H9 (cell line): Measurements from ENCODE around the gene SUV39H1. TPM values are rescaled to one million over a fixed set of nuclear protein-coding genes. Genes with fewer than 3 reads are reported as not detected.

ENCODE experiments used
- DNase-seq: peaks from one replicate; pipeline ENCODE4 v3.0.0-alpha.2; 2017
- H2AFZ ChIP-seq: one replicate; pipeline ENCODE4 v1.6.1; 2013; ENCODE audit warnings: mild to moderate bottlenecking, low read length, control low read depth, moderate library complexity
- H2AK5ac ChIP-seq: 2 replicates; pipeline ENCODE4 v1.6.1; 2013; ENCODE audit warnings: low read length, control low read depth, mixed read lengths; ENCODE audit not compliant: insufficient read length
- H2BK120ac ChIP-seq: one replicate; pipeline ENCODE4 v1.6.1; 2013; ENCODE audit warnings: low read depth, mild to moderate bottlenecking, low read length, control low read depth, inconsistent platforms; ENCODE audit not compliant: poor library complexity, severe bottlenecking
- H2BK12ac ChIP-seq: 2 replicates; pipeline ENCODE4 v1.6.1; 2013; ENCODE audit warnings: low read length, control low read depth, mixed read lengths, low read depth; ENCODE audit not compliant: insufficient read length
- H2BK15ac ChIP-seq: 2 replicates; pipeline ENCODE4 v1.6.1; 2013; ENCODE audit warnings: low read depth, low read length, control low read depth
- H2BK20ac ChIP-seq: one replicate; pipeline ENCODE4 v1.6.1; 2013; ENCODE audit warnings: low read depth, mild to moderate bottlenecking, low read length, control low read depth, inconsistent platforms; ENCODE audit not compliant: poor library complexity, severe bottlenecking
- H2BK5ac ChIP-seq: 2 replicates; pipeline ENCODE4 v1.6.1; 2013; ENCODE audit warnings: low read length, control low read depth, mixed read lengths; ENCODE audit not compliant: insufficient read length
- H3K14ac ChIP-seq: 2 replicates; pipeline ENCODE4 v1.6.1; 2013; ENCODE audit warnings: low read length, control low read depth; ENCODE audit not compliant: insufficient read depth
- H3K18ac ChIP-seq: 2 replicates; pipeline ENCODE4 v1.6.1; 2013; ENCODE audit warnings: low read depth, mild to moderate bottlenecking, mixed read lengths, low read length, control low read depth; ENCODE audit not compliant: insufficient read length
- H3K23ac ChIP-seq: 2 replicates; pipeline ENCODE4 v1.6.1; 2013; ENCODE audit warnings: low read length, control low read depth, mixed read lengths, low read depth; ENCODE audit not compliant: insufficient read length
- H3K23me2 ChIP-seq: 2 replicates; pipeline ENCODE4 v1.6.1; 2013; ENCODE audit warnings: low read depth, mild to moderate bottlenecking, mixed read lengths, low read length, control low read depth; ENCODE audit not compliant: insufficient read length, poor library complexity, severe bottlenecking
- H3K27ac ChIP-seq: 2 replicates; pipeline ENCODE4 v1.5.1; 2013; ENCODE audit warnings: low read length, control low read depth, mixed read lengths, low read depth; ENCODE audit not compliant: insufficient read length
- H3K27me3 ChIP-seq: 2 replicates; pipeline ENCODE4 v1.6.1; 2013; ENCODE audit warnings: low read length, control low read depth, inconsistent platforms; ENCODE audit not compliant: insufficient read depth
- H3K4ac ChIP-seq: 2 replicates; pipeline ENCODE4 v1.6.1; 2013; ENCODE audit warnings: low read depth, mild to moderate bottlenecking, control low read depth, inconsistent platforms, low read length, moderate library complexity
- H3K4me1 ChIP-seq: 2 replicates; pipeline ENCODE4 v1.6.1; 2013; ENCODE audit warnings: low read length, control low read depth, inconsistent platforms; ENCODE audit not compliant: insufficient read depth
- H3K4me2 ChIP-seq: 2 replicates; pipeline ENCODE4 v1.6.1; 2013; ENCODE audit warnings: low read length, control low read depth, mixed read lengths; ENCODE audit not compliant: insufficient read length, insufficient read depth
- H3K56ac ChIP-seq: 2 replicates; pipeline ENCODE4 v1.6.1; 2013; ENCODE audit warnings: low read depth, mild to moderate bottlenecking, mixed read lengths, low read length, control low read depth; ENCODE audit not compliant: insufficient read length
- H3K79me1 ChIP-seq: 2 replicates; pipeline ENCODE4 v1.6.1; 2013; ENCODE audit warnings: low read depth, mild to moderate bottlenecking, moderate library complexity, low read length, control low read depth, inconsistent platforms; ENCODE audit not compliant: insufficient read depth, poor library complexity, severe bottlenecking
- H3K79me2 ChIP-seq: 2 replicates; pipeline ENCODE4 v1.6.1; 2013; ENCODE audit warnings: low read length, control low read depth, inconsistent platforms; ENCODE audit not compliant: insufficient read depth
- H3K9ac ChIP-seq: 2 replicates; pipeline ENCODE4 v1.6.1; 2013; ENCODE audit warnings: low read length, control low read depth, mixed read lengths; ENCODE audit not compliant: insufficient read length; ENCODE audit errors: extremely low read depth
- H3K9me3 ChIP-seq: one replicate; pipeline ENCODE4 v1.6.1; 2013; ENCODE audit warnings: low read depth, low read length, inconsistent platforms; ENCODE audit not compliant: control insufficient read depth
- H3T11ph ChIP-seq: one replicate; pipeline ENCODE4 v1.6.1; 2013; ENCODE audit warnings: mild to moderate bottlenecking, low read length, control low read depth, inconsistent platforms
- H4K20me1 ChIP-seq: one replicate; pipeline ENCODE4 v1.6.1; 2013; ENCODE audit not compliant: control insufficient read depth, insufficient read length, insufficient read depth
- H4K5ac ChIP-seq: 2 replicates; pipeline ENCODE4 v1.6.1; 2013; ENCODE audit warnings: low read depth, mild to moderate bottlenecking, mixed read lengths, low read length, control low read depth; ENCODE audit not compliant: insufficient read length
- H4K8ac ChIP-seq: replicated peaks from 2 replicates; pipeline ENCODE4 v1.6.1; 2013; ENCODE audit warnings: low read length, control low read depth, mixed read lengths, low read depth; ENCODE audit not compliant: insufficient read length
- H4K91ac ChIP-seq: 2 replicates; pipeline ENCODE4 v1.6.1; 2013; ENCODE audit warnings: low read depth, mild to moderate bottlenecking, moderate library complexity, mixed read lengths, low read length, control low read depth; ENCODE audit not compliant: insufficient read length
- H3K27ac Mint-ChIP-seq, 3 experiments: 2 replicates in 2 of 3; 3 replicates in 1 of 3; pipeline ENCODE4 v1.8.0; 2020 to 2021; ENCODE audit warnings: mixed read lengths in 3 of 3, mild to moderate bottlenecking in 1 of 3, moderate library complexity in 1 of 3
- H3K27me3 Mint-ChIP-seq: 2 replicates; pipeline ENCODE4 v1.8.0; 2021; ENCODE audit warnings: low read depth, mild to moderate bottlenecking, moderate library complexity, mixed read lengths
- H3K36me3 Mint-ChIP-seq, 3 experiments: 2 replicates in 2 of 3; 3 replicates in 1 of 3; pipeline ENCODE4 v1.8.0; 2020 to 2021; ENCODE audit warnings: low read depth in 3 of 3, mixed read lengths in 3 of 3; ENCODE audit not compliant: insufficient read depth in 1 of 3
- H3K4me1 Mint-ChIP-seq, 2 experiments: 2 replicates each; pipeline ENCODE4 v1.8.0; 2020; ENCODE audit warnings: mixed read lengths in 2 of 2
- H3K4me3 Mint-ChIP-seq, 2 experiments: 2 replicates in 1 of 2; 3 replicates in 1 of 2; pipeline ENCODE4 v1.8.0; 2020 to 2021; ENCODE audit warnings: mild to moderate bottlenecking in 2 of 2, mixed read lengths in 2 of 2, moderate library complexity in 1 of 2
- H3K9me3 Mint-ChIP-seq, 2 experiments: 2 replicates in 1 of 2; 3 replicates in 1 of 2; pipeline ENCODE4 v1.8.0; 2020; ENCODE audit warnings: mild to moderate bottlenecking in 2 of 2, mixed read lengths in 2 of 2, moderate library complexity in 1 of 2
- WGBS: extraction: QIAGEN DNeasy Blood & Tissue Kit; methylation state at CpG from one replicate; pipeline ENCODE4 v1.1.7; 2013; ENCODE audit warnings: missing lambda C conversion rate, low lambda C conversion rate, mixed read lengths; ENCODE audit not compliant: insufficient read length; ENCODE audit errors: extremely low coverage; 5-methylcytosine and 5-hydroxymethylcytosine counted together
- total RNA-seq: library from RNA; stranded (reverse); gene quantifications from 2 replicates; pipeline ENCODE4 v1.2.1, GENCODE V29; 2021
- TF ChIP-seq, protein P1 (sequence below): fragments of 200-600 bp; sonication (generic); conservative IDR thresholded peaks from 3 replicates; pipeline ENCODE4 v1.8.0; 2021; ENCODE audit warnings: antibody characterized with exemption, mild to moderate bottlenecking

Gene SUV39H1
- total RNA-seq, 1 experiment from 2014 or later, result 16.2 TPM

DNA sequence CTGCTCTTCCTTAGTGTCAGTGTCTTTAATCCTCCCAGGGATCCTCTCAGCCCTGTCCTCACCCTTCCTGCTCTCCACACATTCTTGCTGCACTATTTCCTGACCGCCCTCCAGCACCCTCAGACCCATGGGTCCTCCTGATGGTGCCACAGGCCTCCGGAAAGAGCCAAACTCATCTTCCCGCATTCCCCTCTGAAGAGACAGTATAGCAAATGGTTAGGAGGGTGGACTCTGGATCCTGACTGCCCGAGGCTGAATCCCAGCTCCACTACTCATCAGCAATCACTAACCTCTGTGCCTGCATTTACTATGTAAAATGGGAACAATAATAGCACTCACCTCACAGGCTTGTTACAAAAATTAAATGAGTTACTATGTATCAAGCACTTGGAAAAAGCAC is 6.2 kb downstream of the SUV39H1 start:
- Histone ChIP-seq H3K4ac (no peak overlapping the region), H4K8ac (no peak overlapping the region), H3K79me1 (no peaks in the 10 kb centered on the region), H3K27me3 (no peaks in the 10 kb centered on the region), H2BK15ac (no peak overlapping the region), H3K18ac (no peak overlapping the region), H2BK120ac (no peak overlapping the region), H3K9me3 (peaks cover 50% of the 10 kb centered on the region), H3T11ph (no peak overlapping the region), H2BK5ac (no peak overlapping the region), H4K5ac (no peak overlapping the region), H3K27ac (no peak overlapping the region), H2AFZ (no peak overlapping the region), H3K14ac (no peak overlapping the region), H3K79me2 (no peaks in the 10 kb centered on the region), H2AK5ac (no peak overlapping the region), H3K4me1 (no peaks in the 10 kb centered on the region), H3K23me2 (no peaks in the 10 kb centered on the region), H4K20me1 (no peaks in the 10 kb centered on the region), H3K23ac (no peak overlapping the region), H3K4me2 (no peak overlapping the region), H2BK20ac (no peak overlapping the region), H2BK12ac (no peak overlapping the region), H4K91ac (no peak overlapping the region), H3K9ac (no peak overlapping the region), H3K56ac (no peak overlapping the region)
- Mint-ChIP-seq H3K9me3 (peaks cover 81 to 85% of the 10 kb centered on the region in 2 experiments), H3K4me3 (peak overlapping the region in 1 of 2 experiments; percentile 9; a peak in 1 of 5 replicates), H3K27ac (peak overlapping the region in 2 of 3 experiments; percentile 47 to 84; a peak in 2 of 7 replicates), H3K36me3 (peaks cover 37 to 75% (median 72%) of the 10 kb centered on the region in 3 experiments; a peak in 6 of 7 replicates), H3K27me3 (no peaks in the 10 kb centered on the region), H3K4me1 (peaks cover 14 to 19% of the 10 kb centered on the region in 2 experiments)
- no CpG with 5 or more reads among the region's 4 CpGs for WGBS
- DNase-seq, result no peak
- TF ChIP-seq, protein P1, sequence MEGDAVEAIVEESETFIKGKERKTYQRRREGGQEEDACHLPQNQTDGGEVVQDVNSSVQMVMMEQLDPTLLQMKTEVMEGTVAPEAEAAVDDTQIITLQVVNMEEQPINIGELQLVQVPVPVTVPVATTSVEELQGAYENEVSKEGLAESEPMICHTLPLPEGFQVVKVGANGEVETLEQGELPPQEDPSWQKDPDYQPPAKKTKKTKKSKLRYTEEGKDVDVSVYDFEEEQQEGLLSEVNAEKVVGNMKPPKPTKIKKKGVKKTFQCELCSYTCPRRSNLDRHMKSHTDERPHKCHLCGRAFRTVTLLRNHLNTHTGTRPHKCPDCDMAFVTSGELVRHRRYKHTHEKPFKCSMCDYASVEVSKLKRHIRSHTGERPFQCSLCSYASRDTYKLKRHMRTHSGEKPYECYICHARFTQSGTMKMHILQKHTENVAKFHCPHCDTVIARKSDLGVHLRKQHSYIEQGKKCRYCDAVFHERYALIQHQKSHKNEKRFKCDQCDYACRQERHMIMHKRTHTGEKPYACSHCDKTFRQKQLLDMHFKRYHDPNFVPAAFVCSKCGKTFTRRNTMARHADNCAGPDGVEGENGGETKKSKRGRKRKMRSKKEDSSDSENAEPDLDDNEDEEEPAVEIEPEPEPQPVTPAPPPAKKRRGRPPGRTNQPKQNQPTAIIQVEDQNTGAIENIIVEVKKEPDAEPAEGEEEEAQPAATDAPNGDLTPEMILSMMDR, result no peak
